Tibial nerve (tissue), 4 donors: ENCODE data around the gene ZW10. TPM values are rescaled to one million over a fixed set of nuclear protein-coding genes. Genes with fewer than 3 reads are reported as not detected.
"Not testable (repeated sequence)": the region's sequence is repeated elsewhere in the genome, so short reads cannot be mapped to it uniquely, and the experiment has no call there.

Source experiments
- DNase-seq, 2 donors: peaks; one replicate each; pipeline ENCODE4 v3.0.0-alpha.2; 2019; ENCODE audit warnings: low spot score in 2 of 2
- H3K27ac ChIP-seq, 4 donors: fragments of 200-600 bp; sonication (generic) in 3 of 4; one replicate each; pipeline ENCODE4 v1.5.1; 2017 to 2019; ENCODE audit warnings: mild to moderate bottlenecking in 1 of 4
- H3K27me3 ChIP-seq, 2 donors: fragments of 200-600 bp; sonication (generic) in 1 of 2; one replicate each; pipeline versions ENCODE4 v1.5.1 to v1.6.0; 2017 to 2019
- H3K36me3 ChIP-seq, 3 donors: fragments of 200-600 bp; sonication (generic); one replicate each; pipeline ENCODE4 v1.5.1; 2018 to 2019
- H3K4me1 ChIP-seq, 4 donors: fragments of 200-600 bp; sonication (generic) in 3 of 4; one replicate each; pipeline ENCODE4 v1.5.1; 2017 to 2019
- H3K4me3 ChIP-seq, 4 donors: fragments of 200-600 bp; sonication (generic) in 3 of 4; one replicate each; pipeline ENCODE4 v1.5.1; 2017 to 2019; ENCODE audit warnings: mild to moderate bottlenecking in 1 of 4, moderate library complexity in 1 of 4
- H3K9me3 ChIP-seq, 4 donors: fragments of 200-600 bp; sonication (generic) in 3 of 4; one replicate each; pipeline ENCODE4 v1.5.1; 2017 to 2019
- CTCF ChIP-seq, 5 experiments: fragments of 200-600 bp in 3 of 5; fragments of 450-650 bp in 2 of 5; sonication (generic) in 3 of 5; IDR thresholded peaks; one replicate each; pipeline ENCODE4 v1.5.1; 2016 to 2019; ENCODE audit warnings: antibody characterized with exemption in 5 of 5, mild to moderate bottlenecking in 3 of 5, moderate library complexity in 2 of 5
- EP300 ChIP-seq, 2 donors: sonication (generic); formaldehyde crosslinking; IDR thresholded peaks; one replicate each; pipeline ENCODE4 v1.6.1; 2017; ENCODE audit warnings: antibody characterized with exemption in 2 of 2, mild to moderate bottlenecking in 1 of 2
- POLR2A ChIP-seq, 2 donors: fragments of 450-650 bp; IDR thresholded peaks; one replicate each; pipeline ENCODE4 v1.6.1; 2017; ENCODE audit warnings: antibody characterized with exemption in 2 of 2, mild to moderate bottlenecking in 2 of 2, moderate library complexity in 2 of 2
- WGBS, 2 donors: methylation state at CpG; one replicate each; pipeline ENCODE4 v1.1.5; 2018; 5-methylcytosine and 5-hydroxymethylcytosine counted together
- total RNA-seq, 4 donors: library from RNA; depleted of rRNA; stranded (reverse); fragments of >200 nt; gene quantifications; one replicate each; pipeline ENCODE4 v1.1.0, GENCODE V29; 2016

ZW10 gene
- total RNA-seq, 4 donors from 2014 or later: 9.8 to 14.2 (median 12.6) TPM

DNA sequence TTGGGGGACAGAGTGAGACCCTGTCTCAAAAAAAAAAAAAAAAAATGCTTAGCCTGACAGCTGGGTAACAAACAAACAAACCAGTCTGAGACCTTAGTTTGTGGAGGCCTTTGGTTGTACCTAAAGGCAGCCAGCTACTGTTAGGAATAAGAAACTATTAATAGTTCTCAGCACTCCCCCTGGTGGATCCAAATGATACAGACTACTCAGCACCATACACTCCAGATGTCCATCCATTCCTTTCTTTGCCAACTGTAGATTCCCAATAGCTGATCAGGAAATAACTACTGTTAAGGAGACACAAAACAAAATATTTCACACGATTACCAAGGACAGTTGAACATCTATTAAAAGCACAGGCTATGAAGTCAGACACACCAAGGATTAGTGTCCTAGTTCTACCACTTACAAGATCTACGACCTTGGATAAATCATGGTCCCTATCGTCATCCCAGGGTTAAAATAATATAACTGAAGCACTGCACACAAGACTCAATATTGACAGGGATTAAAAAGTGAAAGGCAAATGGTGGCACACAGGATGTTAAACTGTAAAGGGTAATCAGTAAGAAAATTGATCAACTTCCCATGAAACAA lies 23.3 kb upstream of the ZW10 start:
- peak in 1 of 2 donors; percentile 49 for DNase-seq
- 70 to 75% methylated on average over 3 of the region's 3 CpGs for WGBS, 2 donors
- TF ChIP-seq POLR2A (IDR thresholded peaks at IDR 0.05) (no peak), CTCF (IDR thresholded peaks at IDR 0.05) (peak; percentile 51 to 59 (median 52)), EP300 (IDR thresholded peaks at IDR 0.05) (no peak)
- no peak overlapping the region for H3K4me3 ChIP-seq
- no peak overlapping the region for H3K27ac ChIP-seq
- H3K27me3 ChIP-seq: no peaks in the 10 kb centered on the region
- peaks cover 0 to 38% (median 0%) of the 10 kb centered on the region in 3 donors for H3K36me3 ChIP-seq
- no peaks in the 10 kb centered on the region for H3K9me3 ChIP-seq
- H3K4me1 ChIP-seq: no peaks in the 10 kb centered on the region

- H3K27me3 ChIP-seq: no peaks in the 10 kb centered on the region
- no peak overlapping the region for H3K27ac ChIP-seq
- TF ChIP-seq CTCF (IDR thresholded peaks at IDR 0.05) (no peak), POLR2A (IDR thresholded peaks at IDR 0.05) (no peak), EP300 (IDR thresholded peaks at IDR 0.05) (no peak)
- no peaks in the 10 kb centered on the region for H3K9me3 ChIP-seq
- no peaks in the 10 kb centered on the region for H3K4me1 ChIP-seq
- no peak overlapping the region for H3K4me3 ChIP-seq
- 84 to 93% methylated on average over 35 of the region's 35 CpGs for WGBS, 2 donors
- H3K36me3 ChIP-seq: no peaks in the 10 kb centered on the region
- DNase-seq: no peak
These were observed 16.3 kb upstream of the ZW10 start for GRCh38 chr11:113789675-113790320.

DNA sequence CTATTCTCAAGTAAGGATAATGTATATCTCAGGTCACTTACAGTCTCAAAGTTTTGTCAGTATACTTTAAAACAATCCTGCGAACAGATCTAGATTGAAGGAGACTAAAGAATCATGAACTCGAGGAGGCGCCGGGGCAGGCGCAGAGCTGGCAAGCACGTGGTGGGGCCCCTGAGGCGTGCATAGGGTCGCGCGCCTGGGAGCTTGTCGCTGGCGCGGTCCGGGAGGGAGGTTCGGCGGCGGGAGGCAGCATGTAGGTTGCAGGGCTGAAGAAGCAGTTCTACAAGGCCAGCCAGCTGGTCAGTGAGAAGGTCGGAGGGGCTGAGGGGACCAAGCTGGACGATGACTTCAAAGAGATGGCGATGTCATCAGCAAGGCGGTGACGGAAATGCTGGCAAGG lies 15.5 kb upstream of the ZW10 start:
- not testable (repeated sequence) for H3K4me1 ChIP-seq

GRCh38 chr11:113782134-113782533 lies 8.6 kb upstream of the ZW10 start:
- no peaks in the 10 kb centered on the region for H3K4me1 ChIP-seq
- no peak overlapping the region for H3K4me3 ChIP-seq
- no peaks in the 10 kb centered on the region for H3K27me3 ChIP-seq
- no peaks in the 10 kb centered on the region for H3K9me3 ChIP-seq
- no peak overlapping the region for H3K27ac ChIP-seq
- no peaks in the 10 kb centered on the region for H3K36me3 ChIP-seq
- no peak for TF ChIP-seq EP300 (IDR thresholded peaks at IDR 0.05)
- TF ChIP-seq POLR2A (IDR thresholded peaks at IDR 0.05): no peak
- no peak for TF ChIP-seq CTCF (IDR thresholded peaks at IDR 0.05)
- WGBS, 2 donors: 71 to 95% methylated on average over 1 of the region's 1 CpG
- DNase-seq: no peak

More for the DNA sequence above, 15.5 kb upstream of the ZW10 start:
- 81 to 92% methylated on average over 22 of the region's 22 CpGs for WGBS, 2 donors
- not testable (repeated sequence) for H3K4me3 ChIP-seq, H3K9me3 ChIP-seq, DNase-seq, H3K36me3 ChIP-seq, H3K27ac ChIP-seq, H3K27me3 ChIP-seq

GRCh38 chr11:113781682-113782081 lies 8.2 kb upstream of the ZW10 start:
- no peak for DNase-seq
- Histone ChIP-seq H3K4me1 (no peaks in the 10 kb centered on the region), H3K27me3 (no peaks in the 10 kb centered on the region), H3K9me3 (no peaks in the 10 kb centered on the region), H3K36me3 (no peaks in the 10 kb centered on the region), H3K27ac (no peak overlapping the region), H3K4me3 (no peak overlapping the region)
- 76 to 82% methylated on average over 5 of the region's 5 CpGs for WGBS, 2 donors
- TF ChIP-seq POLR2A (IDR thresholded peaks at IDR 0.05) (no peak), EP300 (IDR thresholded peaks at IDR 0.05) (no peak), CTCF (IDR thresholded peaks at IDR 0.05) (no peak)
